ENCODE results near the gene RUSC1. TPM values are rescaled to one million over a fixed set of nuclear protein-coding genes. Genes with fewer than 3 reads are reported as not detected.

RUSC1 gene
- total RNA-seq, 2 donors from 2014 or later = 74.5 to 83.8 TPM

GRCh38 chr1:155277902-155278688 lies 42.6 kb upstream of the RUSC1 start:
- H3K4me3 Mint-ChIP-seq = peak overlapping the region; percentile 63
- no peak overlapping the region for H3K27ac Mint-ChIP-seq
- Histone ChIP-seq H3K9me3 (ENCODE audit: control insufficient read depth, low read length) (no peaks in the 10 kb centered on the region), H3K9ac (ENCODE audit: extremely low read depth, low read length, poor library complexity, severe bottlenecking) (no peak overlapping the region), H3K27ac (ENCODE audit: low read depth, low read length) (no peak overlapping the region), H3K4me3 (ENCODE audit: low read length) (peak overlapping the region; percentile 85), H3K27me3 (ENCODE audit: control insufficient read depth, insufficient read depth, low read length, poor library complexity, severe bottlenecking) (no peaks in the 10 kb centered on the region), H3K36me3 (ENCODE audit: control insufficient read depth, insufficient read depth, low read length) (no peaks in the 10 kb centered on the region), H3K4me1 (ENCODE audit: control insufficient read depth, insufficient read depth, low read length) (peaks cover 6% of the 10 kb centered on the region)
- peaks cover 4% of the 10 kb centered on the region for H3K27me3 Mint-ChIP-seq (ENCODE audit: insufficient read depth)
- H3K4me1 Mint-ChIP-seq = peaks cover 17% of the 10 kb centered on the region
- 1% methylated on average over 12 to 29 of the region's 29 CpGs for WGBS, 2 experiments (ENCODE audit: insufficient coverage in 1 of 2, insufficient read length in 1 of 2)
- DNase-seq = peak; percentile 100
- H3K9me3 Mint-ChIP-seq = no peaks in the 10 kb centered on the region
- peak; percentile 72 for TF ChIP-seq CTCF (conservative IDR thresholded peaks at IDR 0.05)
- H3K36me3 Mint-ChIP-seq (ENCODE audit: low read depth) = peaks cover 5% of the 10 kb centered on the region

- no peak for DNase-seq
- Mint-ChIP-seq H3K27ac (no peak overlapping the region), H3K9me3 (no peaks in the 10 kb centered on the region), H3K27me3 (ENCODE audit: insufficient read depth) (peaks cover 4% of the 10 kb centered on the region), H3K4me1 (peaks cover 15% of the 10 kb centered on the region), H3K36me3 (ENCODE audit: low read depth) (peaks cover 5% of the 10 kb centered on the region), H3K4me3 (peak overlapping the region; percentile 63)
- Histone ChIP-seq H3K27me3 (ENCODE audit: control insufficient read depth, insufficient read depth, low read length, poor library complexity, severe bottlenecking) (no peaks in the 10 kb centered on the region), H3K9me3 (ENCODE audit: control insufficient read depth, low read length) (no peaks in the 10 kb centered on the region), H3K27ac (ENCODE audit: low read depth, low read length) (no peak overlapping the region), H3K9ac (ENCODE audit: extremely low read depth, low read length, poor library complexity, severe bottlenecking) (no peak overlapping the region), H3K36me3 (ENCODE audit: control insufficient read depth, insufficient read depth, low read length) (no peaks in the 10 kb centered on the region), H3K4me3 (ENCODE audit: low read length) (no peak overlapping the region), H3K4me1 (ENCODE audit: control insufficient read depth, insufficient read depth, low read length) (peaks cover 6% of the 10 kb centered on the region)
- TF ChIP-seq CTCF (conservative IDR thresholded peaks at IDR 0.05) = peak; percentile 6
- WGBS, 2 experiments (ENCODE audit: insufficient coverage in 1 of 2, insufficient read length in 1 of 2) = 56 to 63% methylated on average over 4 to 10 of the region's 10 CpGs
Observed at GRCh38 chr1:155278689-155279160, 42.0 kb upstream of the RUSC1 start.

GRCh38 chr1:155279268-155279667 lies 41.4 kb upstream of the RUSC1 start:
- Mint-ChIP-seq H3K4me1 (peaks cover 13% of the 10 kb centered on the region), H3K36me3 (ENCODE audit: low read depth) (peaks cover 5% of the 10 kb centered on the region), H3K4me3 (no peak overlapping the region), H3K27ac (no peak overlapping the region), H3K27me3 (ENCODE audit: insufficient read depth) (peaks cover 4% of the 10 kb centered on the region), H3K9me3 (no peaks in the 10 kb centered on the region)
- DNase-seq = no peak
- Histone ChIP-seq H3K27me3 (ENCODE audit: control insufficient read depth, insufficient read depth, low read length, poor library complexity, severe bottlenecking) (no peaks in the 10 kb centered on the region), H3K4me3 (ENCODE audit: low read length) (no peak overlapping the region), H3K9ac (ENCODE audit: extremely low read depth, low read length, poor library complexity, severe bottlenecking) (no peak overlapping the region), H3K4me1 (ENCODE audit: control insufficient read depth, insufficient read depth, low read length) (peaks cover 6% of the 10 kb centered on the region), H3K9me3 (ENCODE audit: control insufficient read depth, low read length) (no peaks in the 10 kb centered on the region), H3K36me3 (ENCODE audit: control insufficient read depth, insufficient read depth, low read length) (no peaks in the 10 kb centered on the region), H3K27ac (ENCODE audit: low read depth, low read length) (no peak overlapping the region)
- no peak for TF ChIP-seq CTCF (conservative IDR thresholded peaks at IDR 0.05)
- 79% methylated on average over 2 of the region's 2 CpGs; no CpG with 5 or more reads in 1 of the 2 experiments for WGBS, 2 experiments (ENCODE audit: insufficient coverage in 1 of 2, insufficient read length in 1 of 2)

Measured in endodermal cell (in vitro differentiated cells).